ENCODE measurements around the gene FAM124B. TPM values are rescaled to one million over a fixed set of nuclear protein-coding genes. Genes with fewer than 3 reads are reported as not detected.

The FAM124B gene
- total and polyA plus RNA-seq, 2 of the 8 experiments (the other 6 are each of a cell fraction or from before 2014, with no cell fraction given): 2.1 to 2.6 TPM

DNA sequence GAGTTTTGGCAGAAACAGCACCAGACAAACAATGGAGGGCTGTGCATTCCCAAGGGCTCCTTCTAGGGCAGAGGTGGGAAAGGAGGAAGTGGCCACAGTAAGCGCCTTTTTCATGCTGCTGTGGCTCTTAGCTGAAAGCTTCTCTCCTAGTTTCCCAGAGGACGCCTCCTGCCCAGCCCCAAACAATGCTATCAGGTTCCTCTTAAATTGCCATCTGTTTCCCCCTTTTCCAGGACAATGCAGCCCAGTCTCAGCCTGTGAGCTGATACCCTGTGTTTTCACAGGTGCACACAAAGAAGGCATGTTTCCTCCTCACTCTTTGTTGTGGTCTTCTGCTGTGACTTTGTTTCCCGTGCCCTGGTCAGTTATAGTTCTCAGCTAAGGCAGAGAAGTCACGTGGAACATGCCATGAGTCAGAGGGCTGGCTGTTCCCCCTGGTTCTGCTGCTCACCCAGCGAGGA, 5.4 kb upstream of the FAM124B start:
- Histone ChIP-seq H3K79me1 (ENCODE audit: low read depth, low read length) (no peaks in the 10 kb centered on the region; the same call in 1 of the 2 replicates), H3K18ac (ENCODE audit: extremely low read depth, low read length) (no peak overlapping the region), H2AK5ac (ENCODE audit: low read depth, low read length) (no peak overlapping the region), H4K91ac (replicated peaks; ENCODE audit: insufficient read length, low read length) (no peak overlapping the region), H2BK20ac (ENCODE audit: low read length) (no peak overlapping the region), H3K27ac (ENCODE audit: low read depth, low read length) (no peak overlapping the region), H3K23me2 (ENCODE audit: low read depth, low read length) (no peaks in the 10 kb centered on the region), H4K5ac (ENCODE audit: insufficient read length, low read depth, low read length) (no peak overlapping the region), H3K4ac (replicated peaks; ENCODE audit: insufficient read length, low read depth, low read length) (no peak overlapping the region), H3K23ac (ENCODE audit: insufficient read length) (no peak overlapping the region), H2BK12ac (ENCODE audit: low read depth, low read length) (no peak overlapping the region), H3K4me1 (replicated peaks in 1 of 4; ENCODE audit: control insufficient read depth in 3 of 4, insufficient read depth in 4 of 4, low read length in 3 of 4) (no peaks in the 10 kb centered on the region), H3K9me3 (ENCODE audit: insufficient read depth in 2 of 2, low read depth in 1 of 2, low read length in 1 of 2) (peaks cover 9 to 13% of the 10 kb centered on the region in 2 experiments; a peak in 3 of 4 replicates), H2BK5ac (ENCODE audit: low read depth, low read length) (no peak overlapping the region), H3K36me3 (ENCODE audit: control insufficient read depth in 2 of 4, insufficient read depth in 4 of 4, low read length in 3 of 4) (no peaks in the 10 kb centered on the region), H3K4me2 (ENCODE audit: insufficient read depth in 1 of 2, low read depth in 2 of 2, low read length in 2 of 2) (no peak overlapping the region), H3K4me3 (ENCODE audit: extremely low read depth in 1 of 4, insufficient read depth in 2 of 4, low read depth in 3 of 4, low read length in 4 of 4) (no peak overlapping the region), H2BK15ac (ENCODE audit: low read length) (no peak overlapping the region), H4K8ac (ENCODE audit: extremely low read depth, insufficient read depth, low read length) (no peak overlapping the region), H3K9ac (replicated peaks in 1 of 4; ENCODE audit: extremely low read depth in 1 of 4, low read depth in 3 of 4, low read length in 3 of 4) (no peak overlapping the region), H2AFZ (ENCODE audit: low read length) (no peak overlapping the region), H2BK120ac (replicated peaks; ENCODE audit: low read depth, low read length) (no peak overlapping the region), H3K79me2 (ENCODE audit: control insufficient read depth in 1 of 2, insufficient read depth in 2 of 2, low read length in 2 of 2) (no peaks in the 10 kb centered on the region), H3K56ac (replicated peaks; ENCODE audit: insufficient read length, low read depth, low read length) (no peak overlapping the region), H4K20me1 (replicated peaks in 1 of 2; ENCODE audit: control insufficient read depth in 1 of 2, insufficient read depth in 2 of 2, low read length in 2 of 2) (no peaks in the 10 kb centered on the region), H3K27me3 (replicated peaks in 1 of 4; ENCODE audit: control insufficient read depth in 3 of 4, extremely low read depth in 1 of 4, insufficient read depth in 3 of 4, low read length in 3 of 4) (no peaks in the 10 kb centered on the region), H3K14ac (ENCODE audit: insufficient read length) (no peak overlapping the region)
- WGBS, 2 experiments (ENCODE audit: extremely low coverage in 1 of 2, insufficient coverage in 1 of 2, insufficient read length in 1 of 2, insufficient replicate concordance in 2 of 2, low coverage in 1 of 2, low lambda C conversion rate in 2 of 2, missing lambda C conversion rate in 1 of 2): 92% methylated on average over 5 of the region's 5 CpGs; no CpG with 5 or more reads in 1 of the 2 experiments
- TF ChIP-seq POLR2AphosphoS5 (IDR thresholded peaks at IDR 0.05; ENCODE audit: low read depth, low read length): no peak
- TF ChIP-seq JUN (IDR thresholded peaks at IDR 0.05; ENCODE audit: low read depth, low read length): no peak
- TF ChIP-seq JUND (IDR thresholded peaks at IDR 0.05; ENCODE audit: low read length): no peak
- TF ChIP-seq CBX8 (IDR thresholded peaks at IDR 0.05; ENCODE audit: borderline replicate concordance, low read depth, low read length): no peak
- FAIRE-seq: no peak
- ChIA-PET CTCF (ENCODE audit: partially characterized antibody) (interaction anchor here (0.5 to 3.0 kb wide), 2 partner anchors 43 to 134 kb away, joined by 3 to 8 read pairs; no protein-coding TSS in a partner anchor), POLR2A (ENCODE audit: partially characterized antibody) (no interaction called here)
- no peak for DNase-seq (ENCODE audit: low read depth in 1 of 2, low spot score in 2 of 2)

Data from H1 (cell line).